SK-N-SH (cell line): ENCODE measurements around the gene DXO.

Experiments
- CHD2 ChIP-seq: fragments of 150-350 bp; IDR thresholded peaks from 2 replicates; pipeline ENCODE4 v1.6.1; 2018; ENCODE audit warnings: low read length; ENCODE audit not compliant: partially characterized antibody
- TF ChIP-seq, protein P1 (sequence below): fragments of 200-600 bp; sonication (generic); IDR thresholded peaks from 2 replicates; pipeline ENCODE4 v1.6.1; 2017; ENCODE audit warnings: antibody characterized with exemption, mild to moderate bottlenecking, moderate library complexity

DNA sequence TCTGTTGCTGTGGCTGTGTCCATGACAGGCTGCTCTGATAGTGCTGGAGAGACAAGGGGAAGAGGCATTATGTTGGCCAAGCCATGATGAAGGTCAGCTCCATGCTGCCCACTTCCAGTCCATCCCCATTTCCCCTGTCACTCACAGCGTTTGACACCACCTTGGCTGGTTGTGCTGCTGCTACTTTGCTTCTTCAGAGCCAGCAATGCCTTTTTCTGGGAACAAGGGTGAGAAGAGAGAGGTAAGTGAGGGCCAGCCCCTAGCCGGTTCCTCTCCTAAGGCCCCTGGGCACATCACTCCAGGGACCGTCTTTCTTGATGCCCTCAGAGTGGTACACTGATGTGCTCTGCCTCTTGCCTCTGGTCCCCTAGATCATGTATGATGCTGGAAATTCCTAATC is 15.1 kb downstream of the DXO start:
- TF ChIP-seq, protein P1, sequence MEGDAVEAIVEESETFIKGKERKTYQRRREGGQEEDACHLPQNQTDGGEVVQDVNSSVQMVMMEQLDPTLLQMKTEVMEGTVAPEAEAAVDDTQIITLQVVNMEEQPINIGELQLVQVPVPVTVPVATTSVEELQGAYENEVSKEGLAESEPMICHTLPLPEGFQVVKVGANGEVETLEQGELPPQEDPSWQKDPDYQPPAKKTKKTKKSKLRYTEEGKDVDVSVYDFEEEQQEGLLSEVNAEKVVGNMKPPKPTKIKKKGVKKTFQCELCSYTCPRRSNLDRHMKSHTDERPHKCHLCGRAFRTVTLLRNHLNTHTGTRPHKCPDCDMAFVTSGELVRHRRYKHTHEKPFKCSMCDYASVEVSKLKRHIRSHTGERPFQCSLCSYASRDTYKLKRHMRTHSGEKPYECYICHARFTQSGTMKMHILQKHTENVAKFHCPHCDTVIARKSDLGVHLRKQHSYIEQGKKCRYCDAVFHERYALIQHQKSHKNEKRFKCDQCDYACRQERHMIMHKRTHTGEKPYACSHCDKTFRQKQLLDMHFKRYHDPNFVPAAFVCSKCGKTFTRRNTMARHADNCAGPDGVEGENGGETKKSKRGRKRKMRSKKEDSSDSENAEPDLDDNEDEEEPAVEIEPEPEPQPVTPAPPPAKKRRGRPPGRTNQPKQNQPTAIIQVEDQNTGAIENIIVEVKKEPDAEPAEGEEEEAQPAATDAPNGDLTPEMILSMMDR = no peak
- no peak for TF ChIP-seq CHD2
